ENCODE data around the gene AMFR. TPM values are rescaled to one million over a fixed set of nuclear protein-coding genes. Genes with fewer than 3 reads are reported as not detected.

The AMFR gene
- total and polyA plus RNA-seq, 3 experiments from 2014 or later, result 39.8 to 70.1 (median 64.3) TPM

GRCh38 chr16:56438038-56438437 lies 12.7 kb upstream of the AMFR start:
- Mint-ChIP-seq H3K4me1 (peaks cover 5 to 17% (median 13%) of the 10 kb centered on the region in 3 donors), H3K27me3 (no peaks in the 10 kb centered on the region), H3K27ac (peak overlapping the region in 1 of 8 donors; percentile 28), H3K9me3 (no peaks in the 10 kb centered on the region), H3K36me3 (peaks cover 0 to 79% (median 30%) of the 10 kb centered on the region in 3 donors), H3K4me3 (no peak overlapping the region)
- H3K27ac ChIP-seq (ENCODE audit: low read depth, low read length), result no peak overlapping the region
- no peaks in the 10 kb centered on the region for H3K9me3 ChIP-seq (ENCODE audit: low read length)
- no peak for DNase-seq
- CTCF ChIA-PET, result interaction anchor here (1.0 kb wide), 1 partner anchor 13 kb away, joined by 3 read pairs; the partner anchor contains the start of genes NUDT21 and OGFOD1
- no peak overlapping the region for H3K4me3 ChIP-seq (ENCODE audit: low read length)
- POLR2A ChIA-PET, result no interaction called here
- peaks cover 45% of the 10 kb centered on the region for H3K36me3 ChIP-seq (ENCODE audit: insufficient read depth, low read length)
- no peaks in the 10 kb centered on the region for H3K27me3 ChIP-seq (ENCODE audit: insufficient read depth, low read length, poor library complexity, severe bottlenecking)
- H3K4me1 ChIP-seq (ENCODE audit: insufficient read depth, low read length), result no peaks in the 10 kb centered on the region

DNA sequence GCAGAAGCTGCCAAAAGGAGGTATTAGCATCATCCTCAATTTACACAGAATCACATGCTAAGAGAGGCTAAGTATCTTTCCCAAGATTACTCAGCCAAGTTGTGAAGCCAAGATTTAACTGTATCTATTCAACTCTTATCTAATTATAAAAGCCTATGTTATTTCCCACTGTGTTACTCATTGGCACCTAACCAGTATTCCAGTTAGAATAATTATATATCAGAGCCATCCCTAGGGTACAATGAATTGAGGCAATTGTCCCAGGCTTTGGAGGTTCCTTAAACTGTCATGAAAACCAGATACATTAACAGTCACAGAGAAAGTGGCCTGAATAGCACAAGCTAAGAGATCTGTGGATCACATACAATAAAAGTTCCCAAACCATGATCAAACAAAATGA lies 10.9 kb upstream of the AMFR start:
- Histone ChIP-seq H3K9me3 (ENCODE audit: low read length) (no peaks in the 10 kb centered on the region), H3K4me1 (ENCODE audit: insufficient read depth, low read length) (no peaks in the 10 kb centered on the region), H3K27me3 (ENCODE audit: insufficient read depth, low read length, poor library complexity, severe bottlenecking) (no peaks in the 10 kb centered on the region), H3K4me3 (ENCODE audit: low read length) (no peak overlapping the region), H3K36me3 (ENCODE audit: insufficient read depth, low read length) (peaks cover 44% of the 10 kb centered on the region), H3K27ac (ENCODE audit: low read depth, low read length) (no peak overlapping the region)
- no peak for DNase-seq
- H3K4me3 Mint-ChIP-seq, result no peak overlapping the region
- ChIA-PET CTCF (no interaction called here), POLR2A (no interaction called here)
- H3K27ac Mint-ChIP-seq, result peak overlapping the region in 1 of 8 donors; percentile 69
- H3K9me3 Mint-ChIP-seq, result no peaks in the 10 kb centered on the region
- no peaks in the 10 kb centered on the region for H3K27me3 Mint-ChIP-seq
- peaks cover 2 to 9% (median 5%) of the 10 kb centered on the region in 3 donors for H3K4me1 Mint-ChIP-seq
- peaks cover 0 to 77% (median 36%) of the 10 kb centered on the region in 3 donors for H3K36me3 Mint-ChIP-seq

DNA sequence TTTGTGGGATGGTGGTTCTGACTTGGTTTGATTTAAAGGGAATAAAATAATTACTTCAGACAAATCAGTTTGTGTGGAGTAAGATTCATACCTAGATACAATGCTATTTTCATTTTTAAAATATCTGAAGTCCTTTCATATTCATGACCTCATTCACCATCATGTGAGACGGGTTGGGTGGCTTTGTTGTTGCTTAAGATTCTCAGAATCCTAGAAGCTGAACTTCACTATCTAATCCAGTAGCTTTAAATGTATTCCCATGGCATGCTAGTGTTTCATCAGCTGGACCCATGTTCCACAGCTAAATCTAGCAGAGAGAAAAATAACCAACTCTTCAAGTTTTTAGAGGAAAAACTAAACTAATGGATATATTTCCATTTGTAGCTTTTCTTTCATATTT lies 2.7 kb upstream of the AMFR start:
- H3K27me3 ChIP-seq (ENCODE audit: insufficient read depth, low read length, poor library complexity, severe bottlenecking), result no peaks in the 10 kb centered on the region
- H3K27ac ChIP-seq (ENCODE audit: low read depth, low read length), result no peak overlapping the region
- CTCF ChIA-PET, result interaction anchor here (1.5 kb wide), 1 partner anchor 28 kb away, joined by 3 read pairs; no protein-coding TSS in a partner anchor
- H3K36me3 ChIP-seq (ENCODE audit: insufficient read depth, low read length), result peaks cover 2% of the 10 kb centered on the region
- H3K4me3 ChIP-seq (ENCODE audit: low read length), result no peak overlapping the region
- Mint-ChIP-seq H3K9me3 (no peaks in the 10 kb centered on the region), H3K27me3 (no peaks in the 10 kb centered on the region), H3K36me3 (peaks cover 0 to 35% (median 16%) of the 10 kb centered on the region in 3 donors), H3K4me1 (peaks cover 16 to 20% (median 19%) of the 10 kb centered on the region in 3 donors), H3K4me3 (peak overlapping the region in 1 of 7 donors; percentile 94), H3K27ac (peak overlapping the region in 1 of 8 donors; percentile 81)
- POLR2A ChIA-PET, result interaction anchor here (0.6 kb wide), 1 partner anchor 55 kb away, joined by 3 read pairs; no protein-coding TSS in a partner anchor
- H3K4me1 ChIP-seq (ENCODE audit: insufficient read depth, low read length), result peaks cover 10% of the 10 kb centered on the region
- H3K9me3 ChIP-seq (ENCODE audit: low read length), result no peaks in the 10 kb centered on the region
- DNase-seq, result no peak

DNA sequence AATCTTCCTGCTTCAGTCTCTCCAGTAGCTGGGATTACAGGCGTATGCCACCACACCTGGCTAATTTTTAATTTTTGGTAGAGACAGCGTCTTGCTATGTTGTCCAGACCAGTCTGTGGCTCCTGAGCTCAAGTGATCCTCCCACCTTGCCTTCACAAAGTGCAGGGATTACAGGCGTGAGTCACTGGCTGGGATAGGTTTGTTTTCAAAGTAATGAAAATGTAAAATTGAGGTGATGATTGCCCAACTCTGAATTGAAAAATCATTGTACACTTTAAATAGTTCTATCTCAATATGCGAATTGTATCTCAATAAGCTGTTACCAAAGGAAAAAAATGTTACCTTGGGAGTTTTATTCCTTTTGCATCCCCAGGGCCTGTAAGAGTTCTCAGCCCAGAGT lies 1.2 kb upstream of the AMFR start:
- no peak overlapping the region for H3K27ac ChIP-seq (ENCODE audit: low read depth, low read length)
- H3K4me3 Mint-ChIP-seq, result peak overlapping the region; percentile 73 to 94 (median 79)
- CTCF ChIA-PET, result no interaction called here
- peaks cover 0 to 23% (median 11%) of the 10 kb centered on the region in 3 donors for H3K36me3 Mint-ChIP-seq
- POLR2A ChIA-PET, result interaction anchor here (0.6 kb wide), 1 partner anchor 198 kb away, joined by 3 read pairs; no protein-coding TSS in a partner anchor
- H3K27ac Mint-ChIP-seq, result peak overlapping the region in 6 of 8 donors; percentile 15 to 88 (median 80)
- no peak overlapping the region for H3K4me3 ChIP-seq (ENCODE audit: low read length)
- H3K27me3 Mint-ChIP-seq, result no peaks in the 10 kb centered on the region
- H3K9me3 Mint-ChIP-seq, result no peaks in the 10 kb centered on the region
- H3K4me1 Mint-ChIP-seq, result peaks cover 30 to 35% (median 34%) of the 10 kb centered on the region in 3 donors
- no peaks in the 10 kb centered on the region for H3K9me3 ChIP-seq (ENCODE audit: low read length)
- no peaks in the 10 kb centered on the region for H3K27me3 ChIP-seq (ENCODE audit: insufficient read depth, low read length, poor library complexity, severe bottlenecking)
- peaks cover 17% of the 10 kb centered on the region for H3K4me1 ChIP-seq (ENCODE audit: insufficient read depth, low read length)
- no peaks in the 10 kb centered on the region for H3K36me3 ChIP-seq (ENCODE audit: insufficient read depth, low read length)
- no peak for DNase-seq

- Histone ChIP-seq H3K27ac (ENCODE audit: low read depth, low read length) (peak overlapping the region; percentile 35), H3K9me3 (ENCODE audit: low read length) (no peaks in the 10 kb centered on the region), H3K4me3 (ENCODE audit: low read length) (peak overlapping the region; percentile 62), H3K4me1 (ENCODE audit: insufficient read depth, low read length) (peaks cover 17% of the 10 kb centered on the region), H3K36me3 (ENCODE audit: insufficient read depth, low read length) (no peaks in the 10 kb centered on the region), H3K27me3 (ENCODE audit: insufficient read depth, low read length, poor library complexity, severe bottlenecking) (no peaks in the 10 kb centered on the region)
- H3K36me3 Mint-ChIP-seq, result peaks cover 0 to 11% (median 0%) of the 10 kb centered on the region in 3 donors
- ChIA-PET POLR2A (no interaction called here), CTCF (interaction anchor here (0.6 kb wide), 1 partner anchor 107 kb away, joined by 3 read pairs; no protein-coding TSS in a partner anchor)
- H3K9me3 Mint-ChIP-seq, result no peaks in the 10 kb centered on the region
- H3K4me3 Mint-ChIP-seq, result peak overlapping the region; percentile 84 to 98 (median 95)
- no peaks in the 10 kb centered on the region for H3K27me3 Mint-ChIP-seq
- peak; percentile 22 to 68 (median 31) for DNase-seq
- peaks cover 39 to 47% (median 46%) of the 10 kb centered on the region in 3 donors for H3K4me1 Mint-ChIP-seq
- H3K27ac Mint-ChIP-seq, result peak overlapping the region in 4 of 8 donors; percentile 77 to 98 (median 94)
These were observed 430 bp downstream of the AMFR start for GRCh38 chr16:56424791-56425438.

DNA sequence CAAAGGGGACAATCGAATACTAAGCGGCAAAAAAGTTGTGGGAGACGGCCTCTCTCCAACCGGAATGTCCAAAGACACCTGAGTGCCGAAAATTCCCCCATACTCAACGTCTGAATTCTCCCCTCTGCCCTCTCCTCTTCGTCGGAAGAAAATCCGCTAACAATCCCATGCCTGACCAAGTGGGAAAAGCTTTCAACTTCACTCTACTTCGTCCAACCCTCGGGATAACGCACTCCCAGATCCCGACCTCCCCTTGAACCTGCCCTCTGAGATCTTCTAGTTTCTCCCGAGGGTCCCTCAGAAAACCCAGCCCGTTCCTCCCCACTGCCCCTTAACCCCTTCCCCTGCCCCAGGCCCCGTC lies 961 bp downstream of the AMFR start:
- Mint-ChIP-seq H3K9me3 (no peaks in the 10 kb centered on the region), H3K27ac (peak overlapping the region; percentile 34 to 98 (median 94)), H3K27me3 (no peaks in the 10 kb centered on the region), H3K36me3 (peaks cover 0 to 9% (median 0%) of the 10 kb centered on the region in 3 donors), H3K4me3 (peak overlapping the region; percentile 84 to 98 (median 95)), H3K4me1 (peaks cover 39 to 49% (median 47%) of the 10 kb centered on the region in 3 donors)
- Histone ChIP-seq H3K27ac (ENCODE audit: low read depth, low read length) (peak overlapping the region; percentile 35), H3K27me3 (ENCODE audit: insufficient read depth, low read length, poor library complexity, severe bottlenecking) (no peaks in the 10 kb centered on the region), H3K4me3 (ENCODE audit: low read length) (peak overlapping the region; percentile 62), H3K36me3 (ENCODE audit: insufficient read depth, low read length) (no peaks in the 10 kb centered on the region), H3K9me3 (ENCODE audit: low read length) (no peaks in the 10 kb centered on the region), H3K4me1 (ENCODE audit: insufficient read depth, low read length) (peaks cover 17% of the 10 kb centered on the region)
- POLR2A ChIA-PET, result no interaction called here
- CTCF ChIA-PET, result interaction anchor here (0.6 kb wide), 1 partner anchor 106 kb away, joined by 3 read pairs; no protein-coding TSS in a partner anchor
- no peak for DNase-seq

DNA sequence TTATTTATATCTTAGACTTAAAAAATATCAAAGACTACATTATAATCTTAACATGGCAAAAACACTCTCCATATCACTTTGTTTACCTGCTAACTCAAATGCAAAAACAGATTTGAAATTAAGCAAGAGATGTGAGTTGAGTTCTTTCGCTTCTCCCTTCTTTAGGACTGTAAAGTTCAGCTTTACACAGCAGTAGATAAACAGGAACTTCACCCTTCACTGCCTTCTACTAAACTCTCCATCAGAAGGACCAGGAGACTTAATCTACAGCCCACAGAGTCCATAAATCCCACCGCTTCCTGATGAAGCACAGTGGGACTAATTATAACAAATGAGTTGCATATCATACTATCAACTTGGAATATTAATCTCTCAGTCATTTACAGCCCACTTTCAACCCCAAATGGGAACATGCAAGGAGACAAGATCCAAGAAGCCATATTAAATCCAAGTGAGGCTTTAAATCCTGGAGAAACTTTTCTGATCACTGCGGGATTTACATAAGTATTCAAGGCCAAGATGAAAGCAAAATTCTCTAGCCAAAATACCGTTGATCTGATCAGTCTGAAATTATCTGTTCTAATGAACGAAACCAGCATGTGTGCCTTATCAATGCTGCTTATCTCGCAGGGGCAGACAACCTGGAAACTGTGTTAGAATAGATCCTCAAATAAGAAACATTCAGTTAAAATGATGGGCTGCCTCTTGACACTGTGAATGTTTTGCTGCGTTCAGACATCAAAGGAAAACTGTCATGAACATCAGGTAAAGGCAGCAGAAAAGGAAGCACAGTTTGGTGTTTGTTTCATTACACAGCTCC lies 1.6 kb downstream of the AMFR start:
- Mint-ChIP-seq H3K27ac (peak overlapping the region; percentile 34 to 98 (median 94)), H3K4me1 (peaks cover 39 to 49% (median 47%) of the 10 kb centered on the region in 3 donors), H3K36me3 (peaks cover 0 to 9% (median 0%) of the 10 kb centered on the region in 3 donors), H3K4me3 (peak overlapping the region; percentile 84 to 98 (median 95)), H3K9me3 (no peaks in the 10 kb centered on the region), H3K27me3 (no peaks in the 10 kb centered on the region)
- CTCF ChIA-PET, result no interaction called here
- POLR2A ChIA-PET, result no interaction called here
- Histone ChIP-seq H3K4me3 (ENCODE audit: low read length) (peak overlapping the region; percentile 62), H3K9me3 (ENCODE audit: low read length) (no peaks in the 10 kb centered on the region), H3K4me1 (ENCODE audit: insufficient read depth, low read length) (peaks cover 17% of the 10 kb centered on the region), H3K27me3 (ENCODE audit: insufficient read depth, low read length, poor library complexity, severe bottlenecking) (no peaks in the 10 kb centered on the region), H3K27ac (ENCODE audit: low read depth, low read length) (peak overlapping the region; percentile 35), H3K36me3 (ENCODE audit: insufficient read depth, low read length) (no peaks in the 10 kb centered on the region)
- DNase-seq, result peak in 1 of 5 donors; percentile 37
